HG02610 (cell line): ENCODE results near the gene MAMDC2.
A peak's percentile ranks its signal among the peaks of the same experiment; 100 is the strongest.

ENCODE experiments used
- ATAC-seq: cut with Tn5 transposase; IDR thresholded peaks from one replicate; pipeline ENCODE4 v1.9.1; 2021; ENCODE audit warnings: mild to moderate bottlenecking, moderate library complexity; ENCODE audit not compliant: unreplicated experiment

The MAMDC2 gene

GRCh38 chr9:70256123-70256551, 212.5 kb downstream of the MAMDC2 start:
- ATAC-seq, result no peak

GRCh38 chr9:70257502-70257901, 213.9 kb downstream of the MAMDC2 start:
- ATAC-seq, result no peak

- peak; percentile 44 for ATAC-seq
Observed at GRCh38 chr9:70257991-70258691, 214.5 kb downstream of the MAMDC2 start.

DNA sequence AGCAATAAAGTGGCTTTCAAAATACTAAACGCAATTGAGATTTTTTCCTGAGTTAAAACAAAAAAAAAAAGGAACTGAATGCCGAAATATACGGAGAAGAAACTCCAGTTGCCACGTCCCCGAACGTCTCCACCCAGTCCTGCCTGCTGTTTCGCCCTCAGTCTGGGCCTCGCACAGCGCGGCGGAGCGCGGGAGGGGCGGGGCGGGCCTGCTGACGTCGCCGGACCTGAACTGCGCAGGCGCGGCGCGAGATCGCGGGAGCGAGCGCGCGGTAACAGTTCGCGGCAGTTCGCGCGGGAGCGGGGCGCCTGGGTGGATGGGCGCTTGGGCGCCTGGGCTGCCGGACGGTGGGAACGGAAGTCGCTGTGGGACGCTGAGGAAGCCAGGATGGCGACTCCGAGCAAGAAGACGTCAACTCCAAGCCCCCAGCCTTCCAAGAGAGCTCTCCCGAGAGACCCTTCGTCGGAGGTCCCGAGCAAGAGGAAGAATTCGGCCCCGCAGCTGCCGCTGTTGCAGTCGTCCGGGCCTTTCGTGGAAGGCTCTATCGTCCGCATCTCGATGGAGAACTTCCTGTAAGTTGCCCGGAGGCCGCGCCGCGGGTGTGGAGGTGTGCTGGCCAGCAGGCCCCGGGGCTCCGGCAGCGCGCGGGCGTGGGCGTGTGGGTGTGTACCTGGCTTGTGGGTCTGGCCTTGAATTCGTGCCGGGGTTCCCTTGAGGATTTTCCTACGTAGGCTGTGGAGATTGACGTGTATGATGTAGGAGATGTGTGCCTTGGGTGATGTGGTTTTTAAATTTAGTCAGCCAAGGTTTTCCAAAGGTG, 215.3 kb downstream of the MAMDC2 start, which contains the start of gene SMC5:
TSS of gene SMC5 (plus strand) at position 287 of the 820 bp plus-strand sequence. CDS start at position 388, 101 bp downstream.
- peak; percentile 78 for ATAC-seq

DNA sequence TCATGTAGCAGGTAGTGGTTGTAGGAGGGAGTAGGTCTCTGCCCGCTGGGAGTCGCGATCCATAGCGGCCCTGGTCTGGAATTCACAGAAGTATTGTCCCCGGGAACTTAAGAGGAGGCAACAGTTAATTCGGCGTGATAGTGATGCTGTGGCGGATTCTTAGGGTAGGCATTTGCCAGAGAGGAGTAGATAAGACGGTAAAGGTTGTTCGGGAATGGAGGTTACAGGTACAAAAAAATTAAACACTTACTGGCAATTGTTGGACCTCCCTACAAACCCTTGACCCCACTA, 215.8 kb downstream of the MAMDC2 start:
- no peak for ATAC-seq

DNA sequence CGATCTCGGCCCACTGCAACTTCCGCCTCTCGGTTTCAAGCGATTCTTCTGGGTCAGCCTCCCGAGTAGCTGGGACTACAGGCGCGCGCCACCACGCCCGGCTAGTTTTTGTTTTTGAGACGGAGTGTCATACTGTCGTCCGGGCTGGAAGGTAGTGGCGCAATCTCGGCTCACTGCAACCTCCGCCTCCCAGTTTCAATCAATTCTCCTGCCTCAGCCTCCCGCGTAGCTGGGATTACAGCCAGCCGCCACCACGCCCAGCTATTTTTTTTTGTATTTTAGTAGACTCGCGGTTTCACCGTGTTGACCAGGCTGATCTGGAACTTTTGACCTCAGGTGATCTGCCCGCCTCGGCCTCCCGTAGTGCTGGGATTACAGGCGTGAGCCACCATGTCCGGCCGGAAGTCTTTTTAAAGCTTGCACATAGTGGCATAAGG, 216.4 kb downstream of the MAMDC2 start:
- ATAC-seq, result no peak

- ATAC-seq, result no peak
Observed at GRCh38 chr9:70260606-70261005, 217.0 kb downstream of the MAMDC2 start.

GRCh38 chr9:70261131-70261870, 217.7 kb downstream of the MAMDC2 start:
- ATAC-seq, result no peak

DNA sequence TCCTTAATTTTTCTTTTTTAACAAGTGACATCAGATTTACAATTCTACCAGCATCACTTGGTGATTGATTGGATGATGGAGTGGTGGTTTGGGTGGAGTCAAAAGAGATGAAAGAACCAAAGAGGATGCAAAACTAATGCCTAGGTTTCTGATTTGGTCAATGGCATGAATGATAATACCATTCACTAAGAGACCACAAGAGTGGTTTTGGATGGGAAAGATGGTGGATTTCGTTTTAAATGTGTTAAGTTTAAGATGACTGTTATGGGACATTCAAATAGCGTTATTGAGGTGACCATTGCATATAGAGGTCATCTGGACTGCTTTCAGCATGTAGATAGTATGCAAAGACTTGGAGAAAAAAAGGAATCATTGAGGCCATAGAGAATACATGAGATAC, 218.7 kb downstream of the MAMDC2 start:
- ATAC-seq, result no peak

DNA sequence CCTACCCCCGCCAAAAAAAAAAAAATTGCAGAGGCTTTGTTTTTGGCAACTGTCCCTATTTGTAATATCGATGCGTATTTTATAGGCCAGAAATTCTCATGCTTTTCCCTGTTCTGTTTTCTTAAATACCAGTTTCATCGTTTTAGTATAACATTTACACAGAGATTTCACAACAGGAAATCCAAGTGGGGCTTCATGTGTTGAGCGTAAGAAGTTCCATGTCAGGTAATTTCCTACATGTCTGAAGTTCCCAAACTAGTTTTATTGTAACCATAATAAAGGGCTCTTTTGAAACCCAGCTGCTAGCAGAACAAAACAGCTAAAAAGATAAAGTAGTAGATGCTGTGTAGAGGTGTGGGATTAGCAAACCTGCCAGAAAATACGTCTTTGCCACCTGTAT, 219.3 kb downstream of the MAMDC2 start:
- ATAC-seq, result no peak

GRCh38 chr9:70263421-70263820, 219.8 kb downstream of the MAMDC2 start:
- ATAC-seq, result no peak
